Mesenchymal stem cell (in vitro differentiated cells and primary cell): ENCODE results near the gene SLC23A1.

Source experiments
- DNase-seq: peaks from one replicate; pipeline ENCODE4 v3.0.0-alpha.2; 2013
- H2AFZ ChIP-seq: one replicate; pipeline ENCODE4 v1.6.1; 2013; ENCODE audit warnings: low read depth, mild to moderate bottlenecking, control low read depth, inconsistent platforms, low read length, moderate library complexity
- H2AK5ac ChIP-seq: 2 replicates; pipeline ENCODE4 v1.6.1; 2013; ENCODE audit warnings: low read length, moderate library complexity, mild to moderate bottlenecking, inconsistent platforms; ENCODE audit not compliant: severe bottlenecking
- H2BK120ac ChIP-seq: one replicate; pipeline ENCODE4 v1.6.1; 2013; ENCODE audit warnings: low read depth, mild to moderate bottlenecking, inconsistent platforms, low read length, moderate library complexity
- H2BK12ac ChIP-seq, 2 experiments: one replicate each; pipeline ENCODE4 v1.6.1; 2013; ENCODE audit warnings: inconsistent platforms in 2 of 2, low read length in 2 of 2, mild to moderate bottlenecking in 2 of 2, moderate library complexity in 2 of 2, control low read depth in 1 of 2
- H2BK15ac ChIP-seq: one replicate; pipeline ENCODE4 v1.6.1; 2013; ENCODE audit warnings: mild to moderate bottlenecking, low read depth, inconsistent platforms; ENCODE audit not compliant: poor library complexity, severe bottlenecking
- H2BK5ac ChIP-seq: 2 replicates; pipeline ENCODE4 v1.6.1; 2013; ENCODE audit warnings: low read depth, mild to moderate bottlenecking, low read length, control low read depth, inconsistent platforms; ENCODE audit not compliant: poor library complexity, severe bottlenecking
- H3K14ac ChIP-seq, 2 experiments: one replicate each; pipeline ENCODE4 v1.6.1; 2013; ENCODE audit warnings: inconsistent platforms in 2 of 2, low read length in 2 of 2, control low read depth in 1 of 2, mild to moderate bottlenecking in 1 of 2, moderate library complexity in 1 of 2
- H3K18ac ChIP-seq, 2 experiments: one replicate each; pipeline ENCODE4 v1.6.1; 2013; ENCODE audit warnings: inconsistent platforms in 2 of 2, low read length in 2 of 2, control low read depth in 1 of 2, low read depth in 1 of 2, mild to moderate bottlenecking in 1 of 2
- H3K23ac ChIP-seq, 2 experiments: one replicate each; pipeline ENCODE4 v1.6.1; 2013; ENCODE audit warnings: inconsistent platforms in 2 of 2, low read length in 2 of 2, mild to moderate bottlenecking in 2 of 2, moderate library complexity in 2 of 2, control low read depth in 1 of 2
- H3K27ac ChIP-seq: 2 replicates; pipeline ENCODE4 v1.5.1; 2013; ENCODE audit warnings: mild to moderate bottlenecking, moderate library complexity, low read length, control low read depth, inconsistent platforms; ENCODE audit not compliant: poor library complexity, severe bottlenecking
- H3K27me3 ChIP-seq, 2 experiments: 2 replicates each; pipeline versions ENCODE4 v1.6.1 to v1.7.0; 2013; ENCODE audit warnings: low read length in 2 of 2, mild to moderate bottlenecking in 2 of 2, moderate library complexity in 2 of 2, control low read depth in 1 of 2, inconsistent platforms in 1 of 2; ENCODE audit not compliant: control insufficient read depth in 1 of 2, insufficient read depth in 1 of 2
- H3K36me3 ChIP-seq, 2 experiments: 2 replicates each; pipeline versions ENCODE4 v1.6.1 to v1.7.0; 2013; ENCODE audit warnings: low read length in 2 of 2, control low read depth in 1 of 2, inconsistent platforms in 1 of 2, low read depth in 1 of 2, mild to moderate bottlenecking in 1 of 2; ENCODE audit not compliant: insufficient read depth in 2 of 2, control insufficient read depth in 1 of 2
- H3K4ac ChIP-seq, 2 experiments: one replicate each; pipeline ENCODE4 v1.6.1; 2013; ENCODE audit warnings: inconsistent platforms in 2 of 2, low read length in 2 of 2, mild to moderate bottlenecking in 2 of 2, moderate library complexity in 2 of 2, control low read depth in 1 of 2, low read depth in 1 of 2
- H3K4me1 ChIP-seq: 2 replicates; pipeline ENCODE4 v1.6.1; 2013; ENCODE audit warnings: low read depth, low read length, control low read depth; ENCODE audit not compliant: control insufficient read depth, insufficient read depth
- H3K4me2 ChIP-seq: 2 replicates; pipeline ENCODE4 v1.6.1; 2013; ENCODE audit warnings: low read length, mild to moderate bottlenecking, inconsistent platforms; ENCODE audit not compliant: poor library complexity, severe bottlenecking
- H3K4me3 ChIP-seq, 2 experiments: 2 replicates each; pipeline versions ENCODE4 v1.5.1 to v1.7.0; 2013; ENCODE audit warnings: low read length in 2 of 2, mild to moderate bottlenecking in 2 of 2, control low read depth in 1 of 2, low read depth in 1 of 2; ENCODE audit not compliant: insufficient read depth in 1 of 2
- H3K79me1 ChIP-seq: replicated peaks from 2 replicates; pipeline ENCODE4 v1.6.1; 2013; ENCODE audit warnings: mild to moderate bottlenecking, control low read depth, low read length, inconsistent platforms; ENCODE audit not compliant: poor library complexity, severe bottlenecking
- H3K9ac ChIP-seq: 2 replicates; pipeline ENCODE4 v1.7.0; 2013; ENCODE audit warnings: mild to moderate bottlenecking, low read length, moderate library complexity
- H3K9me3 ChIP-seq: 2 replicates; pipeline ENCODE4 v1.7.0; 2013; ENCODE audit warnings: mild to moderate bottlenecking, low read length; ENCODE audit not compliant: control insufficient read depth
- H4K8ac ChIP-seq: one replicate; pipeline ENCODE4 v1.6.1; 2013; ENCODE audit warnings: inconsistent platforms, mild to moderate bottlenecking, low read length, moderate library complexity
- H4K91ac ChIP-seq: one replicate; pipeline ENCODE4 v1.6.1; 2013; ENCODE audit warnings: mild to moderate bottlenecking, low read length, inconsistent platforms
- WGBS: methylation state at CpG from one replicate; pipeline ENCODE4 v1.1.7; 2013; ENCODE audit warnings: mixed read lengths; 5-methylcytosine and 5-hydroxymethylcytosine counted together

Gene SLC23A1

GRCh38 chr5:139414581-139415130 lies 31.6 kb upstream of the SLC23A1 start:
- no peak overlapping the region for H3K27ac ChIP-seq

GRCh38 chr5:139413963-139414362 lies 30.9 kb upstream of the SLC23A1 start:
- Histone ChIP-seq H2AFZ (no peak overlapping the region), H2AK5ac (no peak overlapping the region), H3K18ac (no peak overlapping the region), H3K27me3 (no peaks in the 10 kb centered on the region), H3K9me3 (no peaks in the 10 kb centered on the region), H4K8ac (no peak overlapping the region), H3K27ac (no peak overlapping the region), H3K9ac (no peak overlapping the region), H3K4me3 (no peak overlapping the region), H3K79me1 (peaks cover 1% of the 10 kb centered on the region), H2BK120ac (no peak overlapping the region), H2BK15ac (no peak overlapping the region), H2BK5ac (no peak overlapping the region), H2BK12ac (no peak overlapping the region), H3K23ac (no peak overlapping the region), H3K4me1 (peaks cover 8% of the 10 kb centered on the region), H3K36me3 (peaks cover 28 to 51% of the 10 kb centered on the region in 2 experiments), H4K91ac (no peak overlapping the region), H3K14ac (no peak overlapping the region), H3K4ac (no peak overlapping the region), H3K4me2 (no peak overlapping the region)
- DNase-seq = no peak
- 95% methylated on average over 4 of the region's 6 CpGs for WGBS

More at GRCh38 chr5:139414581-139415130, 31.6 kb upstream of the SLC23A1 start:
- WGBS = 96% methylated on average over 8 of the region's 9 CpGs
- peaks cover 34 to 58% of the 10 kb centered on the region in 2 experiments for H3K36me3 ChIP-seq
- no peak overlapping the region for H3K4ac ChIP-seq
- no peak overlapping the region for H2AK5ac ChIP-seq
- DNase-seq = no peak
- H3K18ac ChIP-seq = no peak overlapping the region
- peak overlapping the region in 1 of 2 experiments; percentile 44 for H3K14ac ChIP-seq
- no peak overlapping the region for H3K23ac ChIP-seq
- no peak overlapping the region for H2BK120ac ChIP-seq
- H3K4me3 ChIP-seq = no peak overlapping the region
- H3K4me1 ChIP-seq = peaks cover 8% of the 10 kb centered on the region
- H4K8ac ChIP-seq = no peak overlapping the region
- no peak overlapping the region for H2BK12ac ChIP-seq
- no peak overlapping the region for H3K4me2 ChIP-seq
- no peak overlapping the region for H2AFZ ChIP-seq
- H2BK5ac ChIP-seq = no peak overlapping the region
- no peak overlapping the region for H2BK15ac ChIP-seq
- H3K27me3 ChIP-seq = no peaks in the 10 kb centered on the region
- H4K91ac ChIP-seq = no peak overlapping the region
- no peak overlapping the region for H3K9ac ChIP-seq
- peaks cover 1% of the 10 kb centered on the region for H3K79me1 ChIP-seq
- H3K9me3 ChIP-seq = no peaks in the 10 kb centered on the region

GRCh38 chr5:139413153-139413552 lies 30.1 kb upstream of the SLC23A1 start:
- Histone ChIP-seq H3K4me2 (no peak overlapping the region), H3K14ac (no peak overlapping the region), H3K23ac (no peak overlapping the region), H2BK12ac (no peak overlapping the region), H3K27me3 (no peaks in the 10 kb centered on the region), H3K79me1 (peaks cover 1% of the 10 kb centered on the region), H3K27ac (no peak overlapping the region), H3K4ac (no peak overlapping the region), H2BK5ac (no peak overlapping the region), H3K4me1 (peaks cover 8% of the 10 kb centered on the region), H3K36me3 (peaks cover 26 to 43% of the 10 kb centered on the region in 2 experiments), H2AK5ac (no peak overlapping the region), H4K8ac (no peak overlapping the region), H3K9me3 (no peaks in the 10 kb centered on the region), H4K91ac (no peak overlapping the region), H3K4me3 (no peak overlapping the region), H2AFZ (no peak overlapping the region), H2BK120ac (no peak overlapping the region), H3K18ac (no peak overlapping the region), H3K9ac (no peak overlapping the region), H2BK15ac (no peak overlapping the region)
- no peak for DNase-seq
- 100% methylated on average over 6 of the region's 6 CpGs for WGBS

- H3K4me3 ChIP-seq = no peak overlapping the region
- H3K4ac ChIP-seq = no peak overlapping the region
- peak overlapping the region; percentile 84 for H3K9ac ChIP-seq
- H3K23ac ChIP-seq = no peak overlapping the region
- no peak overlapping the region for H2BK5ac ChIP-seq
- peak; percentile 51 for DNase-seq
- H3K14ac ChIP-seq = no peak overlapping the region
- H2AK5ac ChIP-seq = no peak overlapping the region
- no peaks in the 10 kb centered on the region for H3K9me3 ChIP-seq
- H3K18ac ChIP-seq = no peak overlapping the region
- peaks cover 17 to 31% of the 10 kb centered on the region in 2 experiments for H3K36me3 ChIP-seq
- no peak overlapping the region for H2BK15ac ChIP-seq
- H4K91ac ChIP-seq = no peak overlapping the region
- peaks cover 4% of the 10 kb centered on the region for H3K4me1 ChIP-seq
- no peak overlapping the region for H3K4me2 ChIP-seq
- WGBS = 84% methylated on average over 12 of the region's 17 CpGs
- H2AFZ ChIP-seq = no peak overlapping the region
- H3K27me3 ChIP-seq = no peaks in the 10 kb centered on the region
- no peak overlapping the region for H2BK12ac ChIP-seq
- H3K79me1 ChIP-seq = no peaks in the 10 kb centered on the region
- H4K8ac ChIP-seq = no peak overlapping the region
- no peak overlapping the region for H3K27ac ChIP-seq
- no peak overlapping the region for H2BK120ac ChIP-seq
These were observed 28.1 kb upstream of the SLC23A1 start for GRCh38 chr5:139410993-139411828.
